Mononuclear cell (primary cell): ENCODE measurements around the gene FGD6. TPM values are rescaled to one million over a fixed set of nuclear protein-coding genes. Genes with fewer than 3 reads are reported as not detected.
"Not testable (repeated sequence)": the region's sequence is repeated elsewhere in the genome, so short reads cannot be mapped to it uniquely, and the experiment has no call there.

Experiments used
- H3K27me3 ChIP-seq: 2 replicates; pipeline ENCODE4 v1.6.0; 2011; ENCODE audit warnings: low read length, control low read depth; ENCODE audit not compliant: insufficient read depth
- H3K4me1 ChIP-seq: 2 replicates; pipeline ENCODE4 v1.5.1; 2011; ENCODE audit warnings: mild to moderate bottlenecking, low read length, control low read depth; ENCODE audit not compliant: insufficient read depth
- H3K4me3 ChIP-seq: 2 replicates; pipeline ENCODE4 v1.5.1; 2011; ENCODE audit warnings: mild to moderate bottlenecking, low read length, moderate library complexity
- H3K9me3 ChIP-seq: 2 replicates; pipeline ENCODE4 v1.5.1; 2011; ENCODE audit warnings: low read depth, mild to moderate bottlenecking, control low read depth, low read length
- total RNA-seq: library from RNA; depleted of rRNA; stranded (reverse); fragments of >200 nt; gene quantifications from one replicate; pipeline ENCODE4 v1.2.3, GENCODE V29; 2012

Gene FGD6
- total RNA-seq, 1 donor, result 5.2 TPM

- Histone ChIP-seq H3K9me3 (no peaks in the 10 kb centered on the region), H3K27me3 (no peaks in the 10 kb centered on the region), H3K4me3 (no peak overlapping the region), H3K4me1 (peaks cover 42% of the 10 kb centered on the region)
These were observed 12.1 kb downstream of the FGD6 start for GRCh38 chr12:95205016-95205624.

- Histone ChIP-seq H3K4me3 (no peak overlapping the region), H3K4me1 (peaks cover 42% of the 10 kb centered on the region), H3K27me3 (no peaks in the 10 kb centered on the region), H3K9me3 (no peaks in the 10 kb centered on the region)
These were observed 13.0 kb downstream of the FGD6 start for GRCh38 chr12:95204141-95204866.

- peaks cover 42% of the 10 kb centered on the region for H3K4me1 ChIP-seq
- H3K27me3 ChIP-seq, result no peaks in the 10 kb centered on the region
These were observed 13.7 kb downstream of the FGD6 start for GRCh38 chr12:95203487-95204030.

GRCh38 chr12:95202691-95203486 lies 14.4 kb downstream of the FGD6 start:
- H3K4me3 ChIP-seq, result no peak overlapping the region
- H3K4me1 ChIP-seq, result peaks cover 42% of the 10 kb centered on the region
- no peaks in the 10 kb centered on the region for H3K27me3 ChIP-seq
- no peaks in the 10 kb centered on the region for H3K9me3 ChIP-seq

More at GRCh38 chr12:95203487-95204030, 13.7 kb downstream of the FGD6 start:
- H3K4me3 ChIP-seq, result no peak overlapping the region
- no peaks in the 10 kb centered on the region for H3K9me3 ChIP-seq

- Histone ChIP-seq H3K4me1 (peaks cover 33% of the 10 kb centered on the region), H3K27me3 (no peaks in the 10 kb centered on the region), H3K4me3 (no peak overlapping the region), H3K9me3 (no peaks in the 10 kb centered on the region)
These were observed 16.1 kb downstream of the FGD6 start for GRCh38 chr12:95201056-95201670.

- H3K4me1 ChIP-seq, result peaks cover 25% of the 10 kb centered on the region
- H3K27me3 ChIP-seq, result no peaks in the 10 kb centered on the region
- H3K4me3 ChIP-seq, result no peak overlapping the region
- H3K9me3 ChIP-seq, result no peaks in the 10 kb centered on the region
These were observed 17.0 kb downstream of the FGD6 start for GRCh38 chr12:95200128-95200894.

GRCh38 chr12:95198914-95199313 lies 18.4 kb downstream of the FGD6 start:
- H3K9me3 ChIP-seq, result no peaks in the 10 kb centered on the region
- H3K27me3 ChIP-seq, result no peaks in the 10 kb centered on the region
- peaks cover 11% of the 10 kb centered on the region for H3K4me1 ChIP-seq
- H3K4me3 ChIP-seq, result no peak overlapping the region

DNA sequence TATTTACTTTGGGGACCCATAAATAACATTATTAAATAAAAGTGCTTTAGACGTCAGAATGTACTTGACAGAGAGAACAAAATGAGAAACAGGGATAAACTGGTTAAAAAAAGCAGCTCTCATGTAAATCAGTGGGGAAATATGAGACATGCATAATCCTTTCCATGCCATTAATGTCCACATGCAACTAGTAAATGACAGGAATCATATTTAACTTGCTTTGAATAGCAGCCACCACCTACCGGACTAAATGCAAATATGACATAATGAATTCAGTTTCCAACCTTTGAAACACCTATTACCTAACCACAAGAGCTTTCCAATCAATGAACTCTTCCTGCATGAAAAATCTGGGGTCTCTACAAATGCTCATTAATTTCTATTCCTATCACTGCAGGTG lies 19.6 kb downstream of the FGD6 start:
- H3K27me3 ChIP-seq, result no peaks in the 10 kb centered on the region
- no peaks in the 10 kb centered on the region for H3K9me3 ChIP-seq

DNA sequence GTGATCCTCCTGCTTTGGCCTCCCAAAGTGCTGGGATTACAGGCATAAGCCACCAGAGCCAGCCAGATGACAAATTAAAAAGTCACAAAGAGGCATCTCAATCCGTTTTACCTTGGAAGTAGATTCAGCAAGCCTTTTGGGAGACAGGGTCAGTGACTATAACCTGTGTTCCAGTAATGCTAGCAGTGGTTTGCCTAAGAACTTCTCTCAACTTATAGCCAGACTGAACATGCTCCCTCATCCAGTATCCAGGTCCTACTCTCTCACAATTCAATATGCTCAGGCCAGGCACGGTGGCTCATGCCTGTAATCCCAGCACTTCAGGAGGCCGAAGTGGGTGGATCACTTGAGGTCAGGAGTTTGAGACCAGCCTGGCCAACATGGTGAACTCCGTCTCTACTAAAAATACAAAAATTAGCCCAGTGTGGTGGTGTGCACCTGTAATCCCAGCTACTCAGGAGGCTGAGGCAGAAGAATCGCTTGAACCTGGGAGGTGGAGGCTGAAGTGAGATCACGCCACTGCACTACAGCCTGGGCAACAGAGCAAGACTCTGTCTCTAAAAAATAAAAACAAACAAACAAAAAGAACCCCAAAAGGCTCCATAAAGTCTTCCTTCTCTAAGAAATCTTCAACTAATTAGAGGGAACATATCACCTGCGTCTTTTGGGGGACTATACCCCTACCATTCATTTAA lies 20.2 kb downstream of the FGD6 start:
- not testable (repeated sequence) for H3K27me3 ChIP-seq, H3K9me3 ChIP-seq, H3K4me1 ChIP-seq, H3K4me3 ChIP-seq

More for the DNA sequence above, 19.6 kb downstream of the FGD6 start:
- Histone ChIP-seq H3K4me1 (peaks cover 3% of the 10 kb centered on the region), H3K4me3 (no peak overlapping the region)

- no peaks in the 10 kb centered on the region for H3K9me3 ChIP-seq
- no peaks in the 10 kb centered on the region for H3K27me3 ChIP-seq
- no peaks in the 10 kb centered on the region for H3K4me1 ChIP-seq
- H3K4me3 ChIP-seq, result no peak overlapping the region
These were observed 22.1 kb downstream of the FGD6 start for GRCh38 chr12:95195122-95195521.

GRCh38 chr12:95193139-95193538 lies 24.1 kb downstream of the FGD6 start:
- H3K9me3 ChIP-seq, result no peaks in the 10 kb centered on the region
- H3K27me3 ChIP-seq, result no peaks in the 10 kb centered on the region
- no peak overlapping the region for H3K4me3 ChIP-seq
- no peaks in the 10 kb centered on the region for H3K4me1 ChIP-seq

DNA sequence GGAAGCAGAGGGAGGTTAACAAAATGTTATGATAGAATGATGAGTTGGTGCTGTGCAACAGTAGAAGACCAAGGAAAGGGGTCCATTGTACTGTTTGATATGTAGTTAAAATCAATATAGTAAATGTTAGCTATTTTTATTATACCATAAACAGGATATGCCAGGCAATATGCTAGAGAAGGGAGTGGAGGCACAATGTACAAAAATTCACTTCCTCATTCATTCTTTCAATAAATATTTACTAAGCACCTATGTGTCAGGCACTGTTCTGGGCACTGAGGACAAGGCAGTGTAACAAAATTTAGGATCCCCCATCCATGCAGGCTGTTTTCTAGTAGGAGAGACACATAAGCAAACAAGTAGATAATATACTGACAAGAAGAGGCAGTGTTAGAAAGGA lies 25.0 kb downstream of the FGD6 start:
- H3K27me3 ChIP-seq, result no peaks in the 10 kb centered on the region
- no peak overlapping the region for H3K4me3 ChIP-seq

GRCh38 chr12:95191060-95191696 lies 26.1 kb downstream of the FGD6 start:
- Histone ChIP-seq H3K9me3 (no peaks in the 10 kb centered on the region), H3K27me3 (no peaks in the 10 kb centered on the region), H3K4me1 (no peaks in the 10 kb centered on the region), H3K4me3 (no peak overlapping the region)

More for the DNA sequence above, 25.0 kb downstream of the FGD6 start:
- H3K4me1 ChIP-seq, result no peaks in the 10 kb centered on the region
- no peaks in the 10 kb centered on the region for H3K9me3 ChIP-seq
